ENCODE measurements around the gene NTSR1. TPM values are rescaled to one million over a fixed set of nuclear protein-coding genes. Genes with fewer than 3 reads are reported as not detected.

NTSR1 gene
- total and polyA plus RNA-seq, 2 of the 13 experiments (the other 11 are each of a cell fraction or from before 2014, with no cell fraction given) = 0.09 to 0.12 TPM

- TF ChIP-seq FLYWCH1 (CRISPR knock-in tag; IDR thresholded peaks at IDR 0.05) = no peak
- 0 out of 2 replicates have a peak, but pooled peaks have one; percentile 30 for TF ChIP-seq SRF (IDR thresholded peaks at IDR 0.05; ENCODE audit: low read depth, low read length)
- no peak for TF ChIP-seq CHD4 (IDR thresholded peaks at IDR 0.05; ENCODE audit: borderline replicate concordance, low read length)
- no peak; the same call in none of the 2 replicates for TF ChIP-seq KMT2A (CRISPR knock-in tag; IDR thresholded peaks at IDR 0.05)
- TF ChIP-seq ZNF709 (CRISPR knock-in tag; IDR thresholded peaks at IDR 0.05) = no peak
- TF ChIP-seq ZNF550 (CRISPR knock-in tag; IDR thresholded peaks at IDR 0.05; ENCODE audit: borderline replicate concordance) = 0 out of 2 replicates have a peak, but pooled peaks have one; percentile 26
- 0 out of 2 replicates have a peak, but pooled peaks have one; percentile 58 for TF ChIP-seq ZNF280B (CRISPR knock-in tag; IDR thresholded peaks at IDR 0.05; ENCODE audit: borderline replicate concordance)
- peak; percentile 76; the same call in 1 of the 2 replicates for TF ChIP-seq KLF6 (CRISPR knock-in tag; IDR thresholded peaks at IDR 0.05)
- peak; percentile 60; the same call in 1 of the 2 replicates for TF ChIP-seq KLF15 (CRISPR knock-in tag; IDR thresholded peaks at IDR 0.05; ENCODE audit: borderline replicate concordance)
- no peak; the same call in 1 of the 2 replicates for TF ChIP-seq ZNF264 (CRISPR knock-in tag; IDR thresholded peaks at IDR 0.05)
- TF ChIP-seq ZSCAN22 (CRISPR knock-in tag; IDR thresholded peaks at IDR 0.05) = no peak
- no peak for TF ChIP-seq ZFP62 (CRISPR knock-in tag; IDR thresholded peaks at IDR 0.05)
- TF ChIP-seq DMTF1 (CRISPR knock-in tag; IDR thresholded peaks at IDR 0.05) = no peak
- no peak for TF ChIP-seq RNF219 (CRISPR knock-in tag; IDR thresholded peaks at IDR 0.05)
- no peak for TF ChIP-seq TRIM22 (IDR thresholded peaks at IDR 0.05)
- TF ChIP-seq ZBTB1 (CRISPR knock-in tag; IDR thresholded peaks at IDR 0.05; ENCODE audit: borderline replicate concordance) = no peak
- no peak for TF ChIP-seq CAMTA2 (CRISPR knock-in tag; IDR thresholded peaks at IDR 0.05; ENCODE audit: borderline replicate concordance)
These were observed 82.9 kb downstream of the NTSR1 start (continued) for GRCh38 chr20:62791301-62792181.
